DMS 273 treated with DMSO at 0.1 percent for 48 hours (cell line): Measurements from ENCODE around the gene EDEM1.
"Not testable (repeated sequence)": the region's sequence is repeated elsewhere in the genome, so short reads cannot be mapped to it uniquely, and the experiment has no call there.

Experiments
- DNase-seq: peaks from one replicate; lab custom pipeline; 2025; lab: John Stamatoyannopoulos, UW

EDEM1 gene

DNA sequence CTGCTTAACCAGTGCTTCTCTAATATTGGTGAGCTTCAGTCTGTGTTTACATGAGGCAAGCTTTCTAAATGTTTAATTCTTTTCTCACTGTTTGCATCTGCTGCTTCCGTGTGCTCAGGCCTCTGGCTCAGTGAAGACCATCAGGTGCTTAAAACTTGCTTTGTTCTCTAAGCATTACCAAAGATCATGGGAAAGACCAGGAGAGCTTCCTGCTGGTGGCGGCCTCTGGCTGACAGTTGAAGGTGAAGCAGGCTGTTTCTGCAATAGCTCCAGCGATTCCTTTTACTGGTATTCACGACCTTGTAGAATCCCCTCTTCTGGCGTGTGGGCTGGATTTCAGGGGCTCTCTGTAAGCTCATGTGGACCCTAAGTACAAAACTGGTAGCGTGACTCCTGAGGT lies 45.1 kb downstream of the EDEM1 start:
- no peak for DNase-seq

DNA sequence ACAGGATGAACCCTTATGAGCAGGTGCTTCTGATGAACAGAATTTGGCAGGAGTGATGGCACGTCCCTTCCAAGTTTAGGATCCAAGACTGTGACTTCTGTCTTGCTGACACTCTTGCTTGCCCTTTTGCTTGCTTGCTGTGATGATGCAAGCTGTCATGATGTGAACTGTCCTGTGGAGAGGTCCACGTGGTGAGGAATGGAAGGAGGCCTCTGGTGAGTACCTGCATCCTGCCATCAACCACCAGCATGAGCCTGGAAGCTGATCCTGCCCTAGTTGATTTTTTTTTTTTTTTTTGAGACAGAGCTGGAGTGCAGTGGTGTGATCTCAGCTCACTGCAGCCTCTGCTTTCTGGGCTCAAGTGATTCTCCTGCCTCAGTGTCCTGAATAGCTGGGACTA lies 45.5 kb downstream of the EDEM1 start:
- DNase-seq: no peak

- no peak for DNase-seq
Measured at GRCh38 chr3:5235655-5236054, 48.1 kb downstream of the EDEM1 start.

DNA sequence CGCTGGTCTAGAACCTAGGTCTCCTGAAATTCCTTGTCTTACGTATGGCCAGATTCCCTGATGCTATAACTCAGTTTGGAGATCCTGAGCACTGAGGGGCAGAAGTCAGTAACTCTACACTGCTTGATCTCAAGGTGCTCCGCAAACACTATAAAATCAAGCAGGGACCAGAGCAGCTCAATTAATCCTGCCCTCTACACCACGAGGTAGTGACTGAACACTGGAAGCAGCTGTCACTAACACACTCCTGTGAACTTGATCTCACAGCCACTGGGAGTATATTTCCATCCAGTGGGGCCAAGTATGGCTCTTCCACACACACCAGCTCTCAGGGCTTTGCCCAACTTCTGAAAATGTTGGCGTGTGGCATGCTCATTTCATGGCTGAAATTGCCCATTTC lies 51.0 kb downstream of the EDEM1 start:
- DNase-seq: no peak

DNA sequence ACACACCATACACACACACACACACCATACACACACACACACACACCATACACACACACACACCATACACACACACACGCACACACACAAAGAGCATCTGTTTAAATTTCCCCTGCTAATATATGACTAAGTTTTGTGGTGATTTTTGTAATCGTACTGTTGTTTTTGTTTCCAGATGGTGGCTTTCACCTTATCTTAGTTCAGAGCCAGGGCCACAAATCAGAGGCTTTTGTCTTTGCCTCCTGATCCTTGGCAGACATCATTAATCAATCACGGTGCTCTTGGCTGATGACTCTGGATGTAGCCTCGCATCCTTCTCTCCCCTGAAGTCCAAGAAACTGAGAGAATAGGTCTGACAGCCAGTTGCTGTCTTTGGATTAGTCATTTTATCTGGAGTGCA lies 52.1 kb downstream of the EDEM1 start:
- no peak for DNase-seq

DNA sequence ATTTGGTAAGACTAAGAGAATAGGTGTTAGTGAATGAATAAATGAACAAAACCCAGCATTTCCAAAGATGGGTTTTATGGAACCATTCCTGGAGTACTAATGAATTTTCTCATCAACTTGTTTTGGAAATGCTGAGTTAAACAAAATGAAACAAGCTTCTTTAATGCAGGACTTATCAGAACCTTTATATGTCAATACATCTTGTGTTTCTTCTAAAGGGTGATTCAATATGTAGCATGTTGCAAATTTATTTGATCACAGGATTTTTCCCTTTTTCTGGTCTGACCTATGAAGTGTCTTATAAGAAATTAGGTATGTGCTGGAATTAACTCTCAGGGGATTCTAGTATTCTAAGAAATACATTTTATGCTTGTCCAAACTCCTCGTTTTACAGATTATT lies 53.2 kb downstream of the EDEM1 start:
- DNase-seq: no peak

DNA sequence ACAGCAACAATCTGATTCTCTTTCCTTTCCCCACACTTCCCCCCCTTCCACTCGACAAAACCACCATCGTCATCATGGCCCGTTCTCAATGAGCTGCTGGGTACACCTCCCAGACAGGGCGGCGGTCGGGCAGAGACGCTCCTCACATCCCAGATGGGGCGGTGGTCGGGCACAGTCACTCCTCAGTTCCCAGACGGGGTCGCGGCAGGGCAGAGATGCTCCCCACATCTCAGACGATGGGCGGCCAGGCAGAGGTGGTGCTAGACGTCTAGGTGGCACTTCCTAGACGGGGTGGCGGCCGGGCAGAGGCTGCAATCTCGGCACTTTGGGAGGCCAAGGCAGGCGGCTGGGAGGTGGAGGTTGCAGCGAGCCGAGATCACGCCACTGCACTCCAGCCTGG lies 55.3 kb downstream of the EDEM1 start:
- not testable (repeated sequence) for DNase-seq

DNA sequence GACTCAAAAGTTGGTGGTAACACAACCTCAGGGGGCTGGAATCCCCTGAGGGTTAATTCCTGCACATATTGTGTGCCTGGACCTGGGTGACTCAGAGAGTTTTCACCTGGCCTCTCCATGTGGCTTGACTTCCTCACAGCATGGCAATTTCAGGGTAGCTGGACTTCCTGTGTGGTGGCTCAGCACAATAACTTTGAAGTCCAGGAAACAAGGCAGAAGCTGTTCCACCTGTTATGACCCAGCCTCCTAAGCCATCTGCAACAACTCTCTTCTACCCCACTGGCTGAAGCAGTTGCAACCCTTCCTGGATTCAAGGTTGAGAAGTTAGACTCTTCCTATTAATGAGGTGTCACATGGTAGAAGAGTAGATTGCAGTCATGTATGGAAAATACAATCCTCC lies 58.4 kb downstream of the EDEM1 start:
- DNase-seq: no peak

- DNase-seq: no peak
Measured at GRCh38 chr3:5248822-5249221, 61.3 kb downstream of the EDEM1 start.

DNA sequence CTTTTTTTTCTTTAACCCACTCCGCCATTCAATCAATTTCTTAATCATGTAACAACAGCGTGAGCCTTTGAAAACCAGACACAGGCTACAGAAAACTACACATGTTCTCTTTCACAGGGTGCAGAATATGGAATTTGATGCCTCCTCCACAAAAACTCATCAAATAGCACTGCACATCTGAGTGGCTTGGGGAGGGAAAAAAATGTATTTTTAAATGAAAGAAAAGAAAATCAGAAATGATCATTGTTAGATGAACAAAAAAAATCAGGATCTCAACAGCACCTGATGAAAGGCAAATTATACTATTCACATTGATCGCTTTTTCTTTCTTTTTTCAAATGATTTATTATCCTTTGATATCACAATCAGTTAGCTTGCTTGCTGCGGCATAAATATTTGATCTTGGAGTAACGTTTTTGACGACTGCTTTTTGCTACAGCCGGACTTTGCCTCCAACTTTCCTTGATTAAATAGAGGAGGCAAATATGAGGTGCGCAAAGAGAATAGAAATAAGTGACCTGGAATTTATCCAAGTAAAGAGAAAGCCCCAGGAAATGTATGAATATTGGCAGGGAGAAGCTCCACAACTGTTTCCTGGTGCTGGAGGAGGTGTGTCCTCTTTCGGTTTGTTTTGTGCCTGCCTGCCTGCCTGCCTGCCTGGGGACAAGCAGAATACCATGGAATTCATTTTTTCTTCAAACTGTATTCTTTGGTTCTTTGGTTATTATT lies 63.1 kb downstream of the EDEM1 start:
- no peak for DNase-seq

DNA sequence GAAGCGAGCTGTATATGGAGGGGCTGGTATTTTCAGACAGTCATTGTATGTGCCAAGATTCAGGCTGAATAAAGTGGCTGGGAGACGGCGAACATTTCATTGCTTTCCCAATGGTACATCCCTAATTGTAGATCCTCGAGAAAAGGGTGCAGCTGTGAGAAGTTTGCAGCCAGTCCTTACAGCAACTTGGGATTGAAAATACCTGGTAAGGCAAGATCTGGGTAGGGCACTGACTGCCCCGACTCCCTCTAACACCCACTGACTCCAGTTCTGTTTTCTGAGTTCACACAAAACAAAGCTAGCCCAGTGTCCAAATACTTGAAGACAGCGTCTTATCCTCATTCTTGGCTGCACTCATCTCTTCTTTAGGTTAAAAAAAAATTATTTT lies 63.7 kb downstream of the EDEM1 start:
- DNase-seq: no peak

DNA sequence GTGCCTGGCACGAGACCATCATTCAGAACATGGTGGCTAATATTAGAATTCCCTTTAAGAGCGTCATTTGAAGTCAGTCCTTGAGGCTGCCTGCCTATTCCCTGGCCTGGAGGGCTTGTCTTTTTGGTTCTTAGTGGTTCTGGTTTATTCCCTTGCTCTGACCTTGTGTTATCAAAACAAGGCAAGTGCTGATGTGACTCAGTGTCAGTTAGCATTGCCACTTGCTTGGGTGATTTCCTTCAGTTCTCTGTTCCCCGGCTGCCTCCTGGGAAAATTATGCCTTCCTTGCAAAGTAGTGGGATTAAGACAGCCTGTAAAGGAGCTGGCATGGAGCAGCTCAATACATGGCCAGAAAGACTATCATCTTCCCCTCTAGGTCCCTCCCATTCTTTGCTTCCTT lies 64.6 kb downstream of the EDEM1 start:
- no peak for DNase-seq

GRCh38 chr3:5254281-5255048 lies 67.0 kb downstream of the EDEM1 start:
- no peak for DNase-seq

- DNase-seq: no peak
Measured at GRCh38 chr3:5255404-5256344, 68.2 kb downstream of the EDEM1 start.

DNA sequence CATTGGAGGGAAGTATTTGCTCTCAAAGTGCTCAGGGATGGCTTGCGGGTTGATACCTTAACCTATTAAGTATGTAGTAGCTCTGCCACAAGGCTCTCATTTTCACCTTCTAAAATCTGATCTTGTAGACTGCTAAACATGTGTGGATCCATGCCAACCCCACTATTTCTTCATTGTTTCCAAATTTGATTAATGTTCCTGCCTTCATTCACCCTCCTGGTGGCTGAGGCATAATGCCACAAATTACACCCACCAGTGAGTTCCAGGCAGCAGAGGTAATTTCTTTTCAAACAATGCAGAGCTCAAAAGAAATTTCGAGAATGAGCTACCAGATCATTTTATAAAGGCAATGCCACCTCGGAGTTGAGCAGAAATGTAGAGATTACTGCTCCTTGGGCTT lies 71.0 kb downstream of the EDEM1 start:
- DNase-seq: no peak

DNA sequence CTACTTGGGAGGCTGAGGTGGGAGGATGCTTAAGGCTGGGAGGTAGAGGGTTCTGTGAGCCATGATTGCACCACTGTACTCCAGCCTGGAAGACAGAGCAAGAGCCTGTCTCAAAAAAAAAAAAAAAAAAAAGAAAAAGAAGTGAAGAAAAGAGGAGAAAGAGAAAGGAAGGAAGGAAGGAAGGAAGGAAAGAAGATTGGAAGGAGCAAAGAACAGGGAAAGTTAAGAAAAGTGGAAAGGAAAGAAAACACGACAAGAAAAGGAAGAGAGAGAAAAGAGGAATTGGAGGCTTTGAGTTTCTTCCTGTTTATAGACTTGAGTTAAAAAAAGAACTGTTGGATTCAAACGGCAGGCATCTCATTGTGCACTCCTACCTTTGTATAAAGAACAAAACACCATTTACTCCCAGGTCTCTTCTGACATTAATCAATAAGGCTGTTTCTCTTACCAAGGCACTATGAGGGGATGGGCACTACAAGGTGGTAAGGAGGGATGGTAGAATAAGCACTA lies 73.5 kb downstream of the EDEM1 start:
- no peak for DNase-seq

DNA sequence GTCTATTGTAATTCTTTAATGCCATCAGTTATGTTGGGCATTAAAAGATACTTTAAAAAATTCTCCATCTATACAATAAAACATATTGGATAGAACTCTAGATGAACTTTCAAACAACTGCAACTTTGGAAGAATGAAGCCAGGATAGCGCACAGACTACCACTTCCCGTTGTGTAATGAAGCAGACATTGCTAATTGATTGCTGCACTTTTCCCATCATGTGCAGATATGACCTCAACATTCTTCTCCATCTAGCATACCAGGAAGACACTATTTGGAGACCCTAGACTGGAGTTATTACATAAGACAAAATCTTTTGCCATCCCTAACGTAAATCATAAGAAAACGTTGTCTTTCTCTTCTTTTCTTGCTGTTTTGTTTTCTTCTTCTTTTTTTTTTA lies 75.0 kb downstream of the EDEM1 start:
- no peak for DNase-seq

GRCh38 chr3:5264093-5264600 lies 76.6 kb downstream of the EDEM1 start:
- no peak for DNase-seq

- DNase-seq: no peak
Measured at GRCh38 chr3:5264896-5265770, 77.6 kb downstream of the EDEM1 start.

GRCh38 chr3:5267252-5267651 lies 79.7 kb downstream of the EDEM1 start:
- DNase-seq: no peak

DNA sequence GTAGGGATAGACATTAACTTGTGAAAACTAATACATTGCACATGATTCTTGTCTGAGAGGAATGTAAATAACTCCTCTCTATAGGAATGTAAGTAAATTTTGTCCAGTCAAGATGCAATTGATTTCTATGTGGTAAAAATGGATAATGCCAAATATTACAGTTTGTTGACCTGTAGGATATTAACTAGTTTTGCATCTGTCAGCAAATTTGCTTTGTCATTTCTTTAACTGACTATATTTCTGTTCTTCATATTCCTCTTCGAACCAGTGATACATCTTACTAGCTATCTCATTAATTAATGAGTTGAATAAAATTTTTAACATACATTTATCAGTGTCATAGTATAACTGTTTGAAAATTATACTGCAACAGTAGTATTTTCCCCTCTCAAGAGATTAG lies 80.4 kb downstream of the EDEM1 start:
- no peak for DNase-seq
